ENCODE data around the gene NT5C1A. TPM values are rescaled to one million over a fixed set of nuclear protein-coding genes. Genes with fewer than 3 reads are reported as not detected.

NT5C1A gene
- polyA plus RNA-seq, 1 experiment, result not detected

- no peaks in the 10 kb centered on the region for H3K36me3 ChIP-seq (ENCODE audit: control insufficient read depth, insufficient read depth, low read length)
- no peak overlapping the region for H3K4me3 ChIP-seq (ENCODE audit: low read depth, low read length)
- POLR2A ChIA-PET, result no interaction called here
- no peak for TF ChIP-seq CTCF (IDR thresholded peaks at IDR 0.05; ENCODE audit: insufficient read depth, low read depth, low read length)
- DNase-seq (ENCODE audit: low read depth), result no peak
- H3K27me3 ChIP-seq (ENCODE audit: control insufficient read depth, insufficient read depth, low read length), result peaks cover 5% of the 10 kb centered on the region
- CTCF ChIA-PET, result interaction anchor here (2.6 to 15.3 kb wide), 3 partner anchors 19 to 554 kb away, joined by 6 to 448 read pairs (median 137); partner anchors contain the start of gene NT5C1A
Measured at GRCh38 chr1:39652105-39652504, 19.8 kb downstream of the NT5C1A start.

DNA sequence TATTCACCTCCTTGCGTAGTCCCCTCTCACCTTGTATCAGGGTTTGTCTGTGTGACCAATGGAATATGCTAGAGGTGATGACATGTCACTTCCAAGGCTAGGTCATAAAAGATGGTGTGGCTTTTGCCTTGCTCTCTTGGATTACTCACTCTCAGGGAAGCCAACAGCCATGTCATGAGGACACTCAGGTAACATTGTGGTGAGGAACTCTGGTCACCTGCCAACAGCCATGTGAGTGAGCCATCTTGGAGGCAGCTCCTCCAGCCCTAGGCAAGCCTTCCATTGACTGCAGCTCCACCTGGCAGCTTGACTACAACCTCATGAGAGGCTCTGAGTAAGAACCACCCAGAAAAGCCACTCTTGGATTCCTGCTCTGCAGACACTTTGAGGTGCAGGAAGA lies 21.5 kb downstream of the NT5C1A start:
- H3K27me3 ChIP-seq (ENCODE audit: control insufficient read depth, insufficient read depth, low read length), result peaks cover 5% of the 10 kb centered on the region
- no peaks in the 10 kb centered on the region for H3K36me3 ChIP-seq (ENCODE audit: control insufficient read depth, insufficient read depth, low read length)
- ChIA-PET CTCF (interaction anchor here (1.0 to 15.3 kb wide), 2 partner anchors 44 to 68 kb away, joined by 3 to 448 read pairs; no protein-coding TSS in a partner anchor), POLR2A (no interaction called here)
- DNase-seq (ENCODE audit: low read depth), result no peak
- no peak for TF ChIP-seq CTCF (IDR thresholded peaks at IDR 0.05; ENCODE audit: insufficient read depth, low read depth, low read length)
- H3K4me3 ChIP-seq (ENCODE audit: low read depth, low read length), result no peak overlapping the region

DNA sequence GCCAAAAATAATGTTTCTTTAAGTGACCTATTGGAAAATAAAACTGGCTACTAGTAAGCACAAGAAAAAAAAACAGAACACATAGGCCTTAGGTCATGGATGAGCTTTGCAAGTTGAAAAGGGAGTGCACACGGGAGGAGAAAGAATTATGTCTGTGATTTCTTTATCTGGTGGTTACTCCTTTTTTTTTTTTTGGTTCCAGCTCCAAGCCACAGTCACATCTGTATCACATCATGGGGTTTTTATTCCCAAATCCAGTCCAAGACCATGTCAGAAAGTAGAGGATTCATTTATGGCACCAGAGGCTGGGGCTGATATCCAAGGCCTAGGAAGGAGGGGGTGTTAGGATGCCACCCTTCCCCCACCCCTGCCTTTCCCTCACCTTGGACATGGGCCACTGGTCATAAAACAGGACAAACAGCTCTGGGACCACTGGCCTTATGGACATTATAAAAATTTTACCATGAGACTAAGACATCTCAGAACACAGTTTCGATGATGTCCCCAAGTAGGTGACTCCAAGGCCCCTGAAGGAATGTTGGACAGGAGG lies 22.2 kb downstream of the NT5C1A start:
- Histone ChIP-seq H3K4me3 (ENCODE audit: low read depth, low read length) (no peak overlapping the region), H3K27me3 (ENCODE audit: control insufficient read depth, insufficient read depth, low read length) (peaks cover 5% of the 10 kb centered on the region), H3K36me3 (ENCODE audit: control insufficient read depth, insufficient read depth, low read length) (no peaks in the 10 kb centered on the region)
- TF ChIP-seq CTCF (IDR thresholded peaks at IDR 0.05; ENCODE audit: insufficient read depth, low read depth, low read length), result no peak
- DNase-seq (ENCODE audit: low read depth), result no peak
- ChIA-PET POLR2A (no interaction called here), CTCF (interaction anchor here (0.6 to 15.3 kb wide), 3 partner anchors 9 to 55 kb away, joined by 3 to 448 read pairs (median 38); no protein-coding TSS in a partner anchor)

DNA sequence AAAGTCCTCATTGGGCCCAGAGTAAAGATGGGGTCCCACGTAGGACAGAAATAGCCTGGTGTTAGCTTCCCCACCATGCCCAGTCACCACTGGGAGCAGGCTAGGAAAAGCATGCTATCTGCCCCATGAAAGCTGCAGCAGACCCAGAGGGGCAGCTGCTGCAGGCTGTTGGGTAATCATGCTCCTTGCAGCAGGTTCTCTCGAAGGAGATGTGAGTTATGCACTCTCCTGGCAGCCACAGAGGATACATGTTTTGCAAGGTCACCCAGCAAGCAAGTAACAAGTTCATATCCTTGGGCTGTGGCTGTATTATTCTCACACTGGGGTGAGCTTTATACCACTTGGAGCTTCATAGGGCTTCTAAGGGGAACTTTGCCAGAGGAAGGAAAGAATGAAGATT lies 23.4 kb downstream of the NT5C1A start:
- no peak for DNase-seq (ENCODE audit: low read depth)
- no peaks in the 10 kb centered on the region for H3K36me3 ChIP-seq (ENCODE audit: control insufficient read depth, insufficient read depth, low read length)
- no peak for TF ChIP-seq CTCF (IDR thresholded peaks at IDR 0.05; ENCODE audit: insufficient read depth, low read depth, low read length)
- H3K27me3 ChIP-seq (ENCODE audit: control insufficient read depth, insufficient read depth, low read length), result peaks cover 2% of the 10 kb centered on the region; the same call in 1 of the 2 replicates
- ChIA-PET POLR2A (no interaction called here), CTCF (interaction anchor here (1.5 to 15.3 kb wide), 4 partner anchors 10 to 43 kb away, joined by 4 to 448 read pairs (median 24); partner anchors contain the start of gene NT5C1A)
- H3K4me3 ChIP-seq (ENCODE audit: low read depth, low read length), result no peak overlapping the region

DNA sequence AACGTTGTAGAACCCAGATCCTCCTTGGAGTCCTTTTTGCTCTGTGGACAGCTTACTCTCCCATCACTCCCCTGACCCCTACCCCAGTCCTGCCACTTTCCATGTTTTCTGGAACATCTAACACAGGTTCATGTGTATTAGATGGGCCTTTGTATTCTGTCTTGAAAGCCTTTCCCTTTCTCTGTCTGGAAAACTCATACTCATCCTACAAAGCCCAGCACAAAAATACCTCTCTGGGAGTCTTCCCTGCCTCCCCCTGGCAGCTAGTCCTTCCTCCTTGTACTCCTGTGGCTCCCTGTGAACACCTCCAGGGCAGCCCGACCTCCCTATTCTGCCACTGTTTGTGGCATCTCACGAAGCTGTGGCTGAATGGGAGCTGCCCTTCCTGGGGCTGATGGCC lies 24.7 kb downstream of the NT5C1A start:
- TF ChIP-seq CTCF (IDR thresholded peaks at IDR 0.05; ENCODE audit: insufficient read depth, low read depth, low read length), result no peak
- DNase-seq (ENCODE audit: low read depth), result no peak
- CTCF ChIA-PET, result interaction anchor here (0.6 to 15.3 kb wide), 10 partner anchors 8 to 566 kb away, joined by 3 to 448 read pairs (median 8); partner anchors contain the start of gene NT5C1A
- H3K4me3 ChIP-seq (ENCODE audit: low read depth, low read length), result no peak overlapping the region
- peaks cover 2% of the 10 kb centered on the region; the same call in 1 of the 2 replicates for H3K27me3 ChIP-seq (ENCODE audit: control insufficient read depth, insufficient read depth, low read length)
- POLR2A ChIA-PET, result interaction anchor here (0.6 kb wide), 1 partner anchor 22 kb away, joined by 5 read pairs; no protein-coding TSS in a partner anchor
- H3K36me3 ChIP-seq (ENCODE audit: control insufficient read depth, insufficient read depth, low read length), result no peaks in the 10 kb centered on the region

Data from BJ (cell line).